ENCODE data around the gene TRIM72.
"Not testable (repeated sequence)": the region's sequence is repeated elsewhere in the genome, so short reads cannot be mapped to it uniquely, and the experiment has no call there.

Gene TRIM72

DNA sequence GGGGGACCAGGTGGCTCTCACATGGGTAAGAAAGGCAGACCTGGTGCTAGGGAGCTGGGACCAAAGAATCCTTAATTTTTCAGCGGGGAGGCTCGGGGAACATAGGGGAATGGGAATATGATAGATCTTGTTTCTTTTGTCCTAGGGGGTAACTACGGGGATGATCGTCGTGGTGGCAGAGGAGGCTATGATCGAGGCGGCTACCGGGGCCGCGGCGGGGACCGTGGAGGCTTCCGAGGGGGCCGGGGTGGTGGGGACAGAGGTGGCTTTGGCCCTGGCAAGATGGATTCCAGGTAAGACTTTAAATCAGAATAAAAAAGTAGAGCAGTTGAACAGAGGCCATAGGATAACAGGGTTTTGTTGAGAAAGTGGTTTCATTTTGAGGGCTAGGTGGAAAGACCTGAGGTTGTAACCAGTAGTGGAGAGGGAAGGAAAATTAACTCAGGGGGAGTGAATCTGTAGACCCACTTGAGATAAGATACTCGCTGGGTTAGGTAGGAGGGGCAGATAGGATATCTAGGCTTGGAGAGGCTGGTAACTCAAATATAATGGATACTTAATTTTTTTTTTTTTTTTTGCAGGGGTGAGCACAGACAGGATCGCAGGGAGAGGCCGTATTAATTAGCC lies 23.0 kb upstream of the TRIM72 start:
- no peak for DNase-seq

GRCh38 chr16:31191697-31192428 lies 22.1 kb upstream of the TRIM72 start:
- DNase-seq, result no peak

DNA sequence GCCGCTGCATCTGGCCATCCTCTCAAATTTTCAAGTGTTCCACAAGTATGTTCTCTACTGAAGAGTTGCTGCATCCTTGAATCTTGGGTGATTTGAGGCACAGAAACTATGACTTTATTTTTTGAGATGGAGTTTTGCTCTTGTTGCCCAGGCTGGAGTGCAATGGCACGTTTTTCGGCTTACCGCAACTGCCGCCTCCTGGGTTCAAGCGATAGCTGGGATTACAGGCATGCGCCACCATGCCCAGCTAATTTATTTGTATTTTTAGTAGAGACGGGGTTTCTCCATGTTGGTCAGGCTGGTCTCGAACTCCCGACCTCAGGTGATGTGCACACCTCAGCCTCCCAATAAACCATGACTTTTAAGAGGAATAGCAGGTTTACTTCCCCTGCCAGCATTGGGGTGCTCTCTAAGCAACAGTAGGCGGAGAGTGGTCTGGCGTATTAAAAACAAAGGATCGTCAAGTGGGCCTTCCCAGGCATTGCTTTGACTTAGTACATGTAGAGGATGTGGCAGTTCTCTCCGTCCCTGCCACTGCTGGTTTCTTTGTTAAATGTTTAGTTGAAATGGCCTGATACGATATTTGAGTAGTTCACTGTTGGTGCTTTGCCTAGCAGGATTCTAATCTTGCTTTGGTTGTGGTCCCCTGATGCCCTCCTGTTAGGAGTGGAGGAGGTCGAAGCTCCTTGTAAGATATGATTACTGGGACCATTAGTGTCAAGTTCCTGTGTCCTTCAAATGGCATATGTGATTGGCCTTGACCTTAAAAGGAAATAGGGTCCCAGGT lies 20.9 kb upstream of the TRIM72 start:
- DNase-seq, result no peak

DNA sequence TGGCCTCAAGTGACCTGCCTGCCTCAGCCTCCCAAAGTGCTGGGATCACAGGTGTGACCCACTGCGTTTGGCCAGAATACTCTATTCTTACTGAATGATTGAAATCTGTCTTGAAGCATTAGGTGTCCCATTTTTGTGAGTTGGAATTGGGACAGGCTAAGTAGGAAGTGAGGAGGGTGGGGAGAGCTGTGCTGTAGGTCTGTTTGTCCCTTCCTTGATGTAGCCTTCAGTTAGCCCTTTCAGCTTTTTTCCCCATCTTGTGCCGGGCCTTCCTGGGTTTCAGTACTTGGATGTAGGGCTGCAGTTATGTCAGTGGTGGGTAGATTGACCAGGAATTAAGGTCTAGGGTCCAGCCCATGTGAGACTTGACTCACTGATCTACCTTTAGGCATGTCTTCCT lies 20.0 kb upstream of the TRIM72 start:
- DNase-seq, result no peak

DNA sequence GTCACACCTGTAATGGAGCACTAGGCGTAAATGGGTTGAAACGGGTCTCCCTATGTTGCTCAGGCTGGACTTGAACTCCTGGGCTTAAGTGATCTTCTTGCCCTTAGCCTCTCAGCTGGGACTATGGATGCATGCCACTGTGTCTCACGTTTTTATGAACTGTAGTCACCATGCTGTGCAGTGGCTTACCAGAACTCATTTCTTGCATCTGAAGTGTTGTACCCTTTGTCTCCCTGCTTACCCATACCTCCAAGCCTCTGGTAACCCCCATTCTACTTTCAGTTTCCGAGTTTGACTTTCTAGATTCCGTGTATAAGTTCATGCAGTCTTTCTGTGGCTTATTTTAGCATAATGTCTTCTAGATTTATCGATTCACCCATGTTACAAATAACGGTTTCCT lies 19.0 kb upstream of the TRIM72 start:
- no peak for DNase-seq

DNA sequence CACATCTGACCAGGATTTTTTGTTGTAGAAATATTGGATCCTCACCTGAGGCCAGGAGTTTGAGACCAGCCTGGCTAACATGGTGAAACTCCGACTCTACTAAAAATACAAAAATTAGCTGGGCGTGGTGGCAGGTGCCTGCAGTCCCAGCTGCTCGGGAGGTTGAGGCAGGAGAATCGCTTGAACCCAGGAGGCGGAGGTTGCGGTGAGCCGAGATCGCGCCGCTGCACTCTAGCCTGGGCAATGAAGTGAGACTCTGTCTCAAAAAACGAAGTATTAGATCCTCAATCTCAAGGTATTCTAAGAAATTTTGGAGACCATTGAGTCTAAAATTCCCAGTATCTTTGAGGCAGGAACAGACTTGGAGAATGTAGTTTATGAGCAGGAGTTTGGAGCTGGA lies 18.1 kb upstream of the TRIM72 start:
- DNase-seq, result not testable (repeated sequence)

- no peak for DNase-seq
Measured at GRCh38 chr16:31196324-31197088, 17.4 kb upstream of the TRIM72 start.

- no peak for DNase-seq
Measured at GRCh38 chr16:31198207-31198882, 15.6 kb upstream of the TRIM72 start.

DNA sequence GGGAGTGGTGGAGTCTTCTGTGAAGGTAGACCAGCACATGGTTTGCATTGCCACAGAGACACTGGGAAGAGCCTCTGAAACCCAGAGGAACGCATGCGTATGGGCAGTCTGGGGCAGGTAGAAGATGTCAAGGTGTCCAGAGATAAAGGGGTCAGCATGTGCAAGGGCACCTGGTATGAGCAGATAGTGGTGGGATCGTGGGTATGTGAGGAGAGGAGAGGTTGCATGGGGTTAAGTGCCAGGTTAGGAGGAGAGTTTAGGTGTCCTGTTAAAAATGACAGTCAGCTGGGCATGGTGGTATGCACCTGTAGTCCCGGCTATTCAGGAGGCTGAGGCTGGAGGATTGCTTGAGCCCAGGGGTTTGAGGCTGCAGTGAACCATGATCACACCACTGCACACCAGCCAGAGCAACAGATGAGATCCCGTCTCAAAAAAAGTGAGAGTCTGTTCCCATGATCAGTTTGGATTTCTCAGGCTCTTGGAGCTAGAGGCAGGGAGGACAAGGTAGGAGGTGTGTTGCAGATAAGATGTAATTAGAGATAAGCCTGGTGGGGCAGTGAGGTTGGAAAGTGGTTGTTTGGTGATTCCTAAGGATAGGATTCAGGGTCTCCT lies 14.4 kb upstream of the TRIM72 start:
- no peak for DNase-seq

GRCh38 chr16:31200111-31200510 lies 13.8 kb upstream of the TRIM72 start:
- DNase-seq, result not testable (repeated sequence)

GRCh38 chr16:31200821-31201568 lies 12.9 kb upstream of the TRIM72 start:
- no peak for DNase-seq

- DNase-seq, result peak; percentile 62
Measured at GRCh38 chr16:31201582-31202413, 12.1 kb upstream of the TRIM72 start.

GRCh38 chr16:31202414-31203375 lies 11.2 kb upstream of the TRIM72 start, which contains the start of gene PYCARD:
TSS of gene PYCARD (minus strand) at chr16:31202760. CDS start at chr16:31202690, 70 bp downstream.
- DNase-seq, result peak; percentile 71

DNA sequence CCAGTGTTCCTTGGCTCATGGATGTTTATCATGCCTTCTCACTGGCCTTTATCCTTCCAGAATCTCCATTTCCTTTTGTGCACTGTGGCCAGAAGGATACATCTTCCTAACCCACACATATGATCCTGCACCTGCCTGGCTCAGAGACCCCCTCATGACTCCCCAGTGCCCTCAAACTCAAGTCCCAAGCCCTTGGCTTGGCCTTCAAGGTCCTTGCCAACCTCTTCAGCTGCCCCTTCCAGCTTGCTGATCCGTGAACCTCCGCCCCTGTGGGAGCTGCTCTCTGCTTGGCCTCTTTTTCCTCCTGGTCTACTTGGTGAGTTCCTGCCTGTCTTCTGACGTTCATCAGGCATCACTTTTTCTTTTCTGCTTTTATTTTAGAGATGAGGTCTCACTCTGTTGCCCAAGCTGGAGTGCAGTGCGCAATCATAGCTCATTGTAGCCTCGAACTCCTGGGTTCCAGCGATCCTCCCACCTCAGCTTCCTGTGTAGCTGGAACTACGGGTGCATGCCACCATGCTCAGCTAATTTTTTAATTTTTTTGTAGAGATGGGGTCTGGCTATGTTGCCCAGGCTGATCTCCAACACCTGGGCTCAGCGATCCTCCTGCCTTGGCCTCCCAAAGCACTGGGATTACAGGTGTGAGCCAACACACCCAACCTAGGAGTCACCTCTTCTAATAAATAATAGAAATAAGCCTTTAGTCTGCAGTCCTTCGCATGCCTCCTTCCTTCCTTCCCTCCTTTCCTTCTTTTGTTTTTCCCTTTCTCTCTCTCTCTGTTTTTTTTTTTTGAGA lies 8.8 kb upstream of the TRIM72 start:
- no peak for DNase-seq

- no peak for DNase-seq
Measured at GRCh38 chr16:31206776-31207175, 7.1 kb upstream of the TRIM72 start.

GRCh38 chr16:31213342-31213741 lies 577 bp upstream of the TRIM72 start:
- DNase-seq, result no peak

- peak; percentile 66 for DNase-seq
Measured at GRCh38 chr16:31214708-31215286, 878 bp downstream of the TRIM72 start.
